BJ (cell line): Measurements from ENCODE around the gene PALLD. TPM values are rescaled to one million over a fixed set of nuclear protein-coding genes. Genes with fewer than 3 reads are reported as not detected.

Experiments used
- CTCF ChIA-PET: fragments of 350-600 bp; formaldehyde crosslinking; extraction: SDS; loops from one replicate; lab custom pipeline; 2021; ENCODE audit warnings: antibody characterized with exemption, inconsistent platforms; lab: Yijun Ruan, JAX
- POLR2A ChIA-PET: fragments of 300-600 bp; sonication (Branson Sonifier 250); formaldehyde crosslinking; extraction: SDS; loops from one replicate; lab custom pipeline; 2021; ENCODE audit warnings: antibody characterized with exemption; lab: Charles Lee
- DNase-seq: peaks from one replicate; pipeline ENCODE4 v3.0.0-alpha.2; 2011; ENCODE audit warnings: low read depth
- H3K27me3 ChIP-seq: 2 replicates; pipeline ENCODE4 v1.6.0; 2011; ENCODE audit warnings: low read length; ENCODE audit not compliant: control insufficient read depth, insufficient read depth
- H3K36me3 ChIP-seq: 2 replicates; pipeline ENCODE4 v1.5.1; 2011; ENCODE audit warnings: low read length; ENCODE audit not compliant: control insufficient read depth, insufficient read depth
- H3K4me3 ChIP-seq: 2 replicates; pipeline ENCODE4 v1.5.1; 2011; ENCODE audit warnings: low read depth, mild to moderate bottlenecking, control low read depth, low read length
- polyA plus RNA-seq: library from polyadenylated mRNA; depleted of rRNA; stranded (reverse); fragments of >200 nt; gene quantifications from 2 replicates; pipeline ENCODE4 v1.2.3, GENCODE V29; 2011
- TF ChIP-seq, protein P1 (sequence below): IDR thresholded peaks from 2 replicates; pipeline ENCODE4 v1.5.1; 2011; ENCODE audit warnings: low read depth, mild to moderate bottlenecking, control low read depth, inconsistent platforms, low read length, moderate library complexity; ENCODE audit not compliant: insufficient read depth

PALLD gene
- polyA plus RNA-seq, 1 experiment, result 30.3 TPM

DNA sequence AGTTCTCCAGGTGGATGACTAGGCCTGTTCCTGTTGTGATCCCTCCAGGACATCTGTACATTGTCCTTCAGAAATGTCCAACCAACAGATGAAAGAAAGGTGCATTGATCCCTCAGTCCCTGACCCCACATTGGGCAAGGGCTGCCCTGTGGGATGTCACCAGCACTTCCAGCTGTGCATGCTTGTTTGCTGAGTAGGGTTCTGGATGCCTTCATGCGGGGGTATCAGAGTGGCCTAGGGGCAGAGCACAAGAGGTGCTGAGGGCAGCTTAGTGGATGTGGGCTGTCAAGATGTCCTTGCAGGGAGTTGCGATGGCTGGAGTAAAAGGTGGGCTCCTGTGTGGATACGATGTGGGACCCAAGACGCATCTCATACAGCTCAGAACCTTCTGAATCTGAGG lies 112.5 kb downstream of the PALLD start:
- TF ChIP-seq, protein P1, sequence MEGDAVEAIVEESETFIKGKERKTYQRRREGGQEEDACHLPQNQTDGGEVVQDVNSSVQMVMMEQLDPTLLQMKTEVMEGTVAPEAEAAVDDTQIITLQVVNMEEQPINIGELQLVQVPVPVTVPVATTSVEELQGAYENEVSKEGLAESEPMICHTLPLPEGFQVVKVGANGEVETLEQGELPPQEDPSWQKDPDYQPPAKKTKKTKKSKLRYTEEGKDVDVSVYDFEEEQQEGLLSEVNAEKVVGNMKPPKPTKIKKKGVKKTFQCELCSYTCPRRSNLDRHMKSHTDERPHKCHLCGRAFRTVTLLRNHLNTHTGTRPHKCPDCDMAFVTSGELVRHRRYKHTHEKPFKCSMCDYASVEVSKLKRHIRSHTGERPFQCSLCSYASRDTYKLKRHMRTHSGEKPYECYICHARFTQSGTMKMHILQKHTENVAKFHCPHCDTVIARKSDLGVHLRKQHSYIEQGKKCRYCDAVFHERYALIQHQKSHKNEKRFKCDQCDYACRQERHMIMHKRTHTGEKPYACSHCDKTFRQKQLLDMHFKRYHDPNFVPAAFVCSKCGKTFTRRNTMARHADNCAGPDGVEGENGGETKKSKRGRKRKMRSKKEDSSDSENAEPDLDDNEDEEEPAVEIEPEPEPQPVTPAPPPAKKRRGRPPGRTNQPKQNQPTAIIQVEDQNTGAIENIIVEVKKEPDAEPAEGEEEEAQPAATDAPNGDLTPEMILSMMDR, result no peak

DNA sequence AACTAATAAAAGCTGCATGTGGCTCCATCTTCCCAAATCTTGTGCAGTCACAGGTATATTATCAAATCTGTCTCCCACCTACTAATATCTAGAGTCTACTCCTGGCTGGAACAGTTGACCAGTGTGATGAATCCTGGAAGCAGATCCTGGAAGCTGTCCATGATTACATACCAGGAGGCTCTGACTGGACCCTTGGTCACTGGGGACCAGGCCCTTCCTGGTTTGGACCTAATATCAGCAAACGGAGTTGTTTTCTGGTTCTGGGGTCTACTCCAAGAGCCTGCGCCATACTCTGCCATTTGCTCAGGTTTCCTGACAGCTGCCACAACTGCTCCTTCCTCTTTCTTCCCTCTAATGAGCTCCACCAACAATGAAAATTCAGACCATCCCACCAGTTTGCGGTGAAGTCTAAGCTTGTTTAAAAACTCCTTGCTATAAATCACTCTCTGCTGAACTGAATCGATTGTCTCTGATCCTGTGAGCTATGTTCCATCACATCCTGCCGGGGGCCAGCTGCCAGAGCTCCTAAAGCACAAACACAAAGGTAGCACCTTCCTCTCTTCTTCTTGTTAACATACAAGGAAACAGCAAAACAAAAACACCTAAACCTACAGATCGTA lies 114.2 kb downstream of the PALLD start:
- ChIA-PET CTCF (no interaction called here), POLR2A (no interaction called here)

More for the DNA sequence above, 112.5 kb downstream of the PALLD start:
- H3K36me3 ChIP-seq, result no peaks in the 10 kb centered on the region
- no peak for DNase-seq
- H3K27me3 ChIP-seq, result no peaks in the 10 kb centered on the region
- CTCF ChIA-PET, result interaction anchor here (0.8 kb wide), 1 partner anchor 22 kb away, joined by 3 read pairs; no protein-coding TSS in a partner anchor
- H3K4me3 ChIP-seq, result no peak overlapping the region
- POLR2A ChIA-PET, result no interaction called here

DNA sequence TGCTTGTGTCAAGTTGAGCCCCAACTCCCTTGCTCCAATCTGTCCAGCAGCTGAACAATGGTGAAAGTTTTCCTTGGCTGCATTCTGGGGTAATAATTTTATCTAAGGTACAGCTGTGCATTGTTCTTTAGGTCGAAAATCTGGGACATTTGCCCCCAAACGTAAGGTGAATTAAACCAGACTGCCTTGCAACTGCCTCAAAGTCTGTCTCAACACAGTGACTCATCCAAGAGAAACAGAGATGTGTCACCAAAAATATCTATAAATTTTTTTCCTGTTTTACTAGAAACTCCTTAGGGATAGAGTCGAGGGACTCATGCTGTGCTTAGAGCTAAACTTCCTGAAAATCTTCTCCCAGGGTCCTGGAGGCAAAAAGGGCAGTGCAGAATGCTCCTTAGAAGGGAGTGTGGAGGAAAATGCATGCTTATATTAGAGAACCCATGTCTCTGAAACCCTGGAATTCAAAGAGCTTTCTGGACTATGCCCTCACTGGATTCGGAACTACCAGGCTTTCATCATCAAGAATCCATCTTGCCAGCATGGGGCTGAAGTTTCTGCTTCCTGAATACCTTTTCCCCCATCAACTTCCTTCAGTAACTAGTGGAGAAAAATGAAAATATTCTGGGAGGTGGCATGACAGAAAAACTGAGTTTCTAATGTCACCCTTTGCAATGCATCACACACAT lies 115.7 kb downstream of the PALLD start:
- TF ChIP-seq, protein P1, result no peak
- H3K36me3 ChIP-seq, result no peaks in the 10 kb centered on the region
- no peak overlapping the region for H3K4me3 ChIP-seq
- H3K27me3 ChIP-seq, result no peaks in the 10 kb centered on the region
- DNase-seq, result no peak
- POLR2A ChIA-PET, result interaction anchor here (1.4 kb wide), 1 partner anchor 8 kb away, joined by 3 read pairs; no protein-coding TSS in a partner anchor
- CTCF ChIA-PET, result interaction anchor here (1.7 to 2.7 kb wide), 2 partner anchors 25 to 27 kb away, joined by 5 to 10 read pairs; no protein-coding TSS in a partner anchor

More for the DNA sequence above, 114.2 kb downstream of the PALLD start:
- Histone ChIP-seq H3K4me3 (no peak overlapping the region), H3K27me3 (no peaks in the 10 kb centered on the region), H3K36me3 (no peaks in the 10 kb centered on the region)
- DNase-seq, result no peak
- TF ChIP-seq, protein P1, result no peak

DNA sequence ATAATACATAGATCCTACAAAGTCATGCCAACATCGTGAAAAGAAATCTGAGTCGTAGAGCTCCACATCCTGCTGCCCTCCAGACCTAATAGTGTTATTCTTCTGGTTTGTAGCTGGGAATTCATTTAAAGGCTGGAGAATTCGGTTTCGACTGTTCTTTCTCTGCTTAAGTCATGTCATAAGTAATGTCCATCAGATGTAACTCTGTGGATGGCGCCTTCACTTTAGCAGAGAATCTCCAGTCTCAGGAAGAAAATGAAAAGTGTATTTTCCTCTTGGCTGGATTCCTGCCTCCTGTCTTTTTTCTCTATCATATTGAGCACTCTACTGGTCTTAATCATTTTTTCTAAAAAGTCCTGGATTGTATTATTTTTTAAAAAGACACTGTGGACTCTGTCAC lies 117.0 kb downstream of the PALLD start:
- POLR2A ChIA-PET, result interaction anchor here (0.6 to 1.4 kb wide), 2 partner anchors 10 to 68 kb away, joined by 3 read pairs; no protein-coding TSS in a partner anchor
- H3K27me3 ChIP-seq, result no peaks in the 10 kb centered on the region
- DNase-seq, result no peak
- TF ChIP-seq, protein P1, result no peak
- CTCF ChIA-PET, result interaction anchor here (2.7 kb wide), 1 partner anchor 28 kb away, joined by 10 read pairs; no protein-coding TSS in a partner anchor
- H3K4me3 ChIP-seq, result no peak overlapping the region
- H3K36me3 ChIP-seq, result no peaks in the 10 kb centered on the region
